Stimulated activated naive CD8-positive, alpha-beta T cell treated with anti-CD3 and anti-CD28 coated beads, Interleukin-15, Interleukin-2, amounts not matched to agents 100 U/mL and 50 U/mL, for 24 hours (primary cell): ENCODE data around the gene SFXN3.
A peak's percentile ranks its signal among the peaks of the same experiment; 100 is the strongest.
"Not testable (repeated sequence)": the region's sequence is repeated elsewhere in the genome, so short reads cannot be mapped to it uniquely, and the experiment has no call there.

Experiments used
- ATAC-seq: fragments of 150-1000 bp; cut with Tn5 transposase; one replicate; pipeline ENCODE4 v1.10.0; 2021
- DNase-seq: peaks from one replicate; pipeline ENCODE4 v3.0.0; 2021

SFXN3 gene

GRCh38 chr10:101015582-101015973 lies 15.5 kb upstream of the SFXN3 start:
- DNase-seq (no peak), ATAC-seq (no peak)

GRCh38 chr10:101016814-101017213 lies 14.2 kb upstream of the SFXN3 start:
- DNase-seq (no peak), ATAC-seq (no peak)

GRCh38 chr10:101018118-101018599 lies 12.9 kb upstream of the SFXN3 start:
- DNase-seq (no peak), ATAC-seq (no peak)

- DNase-seq (peak; percentile 90), ATAC-seq (peak; percentile 75)
These were observed 12.2 kb upstream of the SFXN3 start for GRCh38 chr10:101018600-101019439.

- DNase-seq: no peak
- no peak for ATAC-seq
These were observed 11.7 kb upstream of the SFXN3 start for GRCh38 chr10:101019440-101019703.

GRCh38 chr10:101020427-101021075 lies 10.5 kb upstream of the SFXN3 start:
- ATAC-seq: no peak

GRCh38 chr10:101021239-101021638 lies 9.8 kb upstream of the SFXN3 start:
- ATAC-seq: no peak
- DNase-seq: no peak

More at GRCh38 chr10:101020427-101021075, 10.5 kb upstream of the SFXN3 start:
- DNase-seq: no peak

GRCh38 chr10:101021692-101022251 lies 9.3 kb upstream of the SFXN3 start:
- ATAC-seq (no peak), DNase-seq (no peak)

- DNase-seq: no peak
- ATAC-seq: no peak
These were observed 7.9 kb upstream of the SFXN3 start for GRCh38 chr10:101022967-101023705.

GRCh38 chr10:101027106-101027720 lies 3.8 kb upstream of the SFXN3 start:
- DNase-seq (no peak), ATAC-seq (no peak)

GRCh38 chr10:101028446-101029337 lies 2.3 kb upstream of the SFXN3 start:
- no peak for DNase-seq
- no peak for ATAC-seq

- ATAC-seq (no peak), DNase-seq (no peak)
These were observed 1.3 kb upstream of the SFXN3 start for GRCh38 chr10:101029520-101030295.

- no peak for ATAC-seq
- no peak for DNase-seq
These were observed 422 bp upstream of the SFXN3 start for GRCh38 chr10:101030496-101031127.

- peak; percentile 79 for DNase-seq
- peak; percentile 47 for ATAC-seq
These were observed 982 bp downstream of the SFXN3 start for GRCh38 chr10:101031796-101032636.

- peak; percentile 79 for ATAC-seq
- DNase-seq: peak; percentile 70
These were observed 1.7 kb downstream of the SFXN3 start for GRCh38 chr10:101032637-101033224.

GRCh38 chr10:101033276-101033675 lies 2.2 kb downstream of the SFXN3 start:
- DNase-seq (no peak), ATAC-seq (no peak)

GRCh38 chr10:101034404-101034803 lies 3.4 kb downstream of the SFXN3 start:
- DNase-seq, ATAC-seq: not testable (repeated sequence)

GRCh38 chr10:101035314-101035713 lies 4.3 kb downstream of the SFXN3 start:
- ATAC-seq: no peak
- no peak for DNase-seq
